NCI-H1105 treated with DMSO at 0.1 percent for 48 hours (cell line): ENCODE results near the gene PLEKHH3.
"Not testable (repeated sequence)": the region's sequence is repeated elsewhere in the genome, so short reads cannot be mapped to it uniquely, and the experiment has no call there.

Experiments used
- DNase-seq: peaks from one replicate; lab custom pipeline; 2025; lab: John Stamatoyannopoulos, UW

The PLEKHH3 gene

GRCh38 chr17:42632949-42633444 is 43.8 kb downstream of the PLEKHH3 start:
- DNase-seq: no peak

GRCh38 chr17:42629411-42630009 is 47.3 kb downstream of the PLEKHH3 start:
- no peak for DNase-seq

- not testable (repeated sequence) for DNase-seq
Measured at GRCh38 chr17:42627032-42627764, 49.6 kb downstream of the PLEKHH3 start.

GRCh38 chr17:42623732-42624596 is 52.8 kb downstream of the PLEKHH3 start:
- DNase-seq: no peak

- no peak for DNase-seq
Measured at GRCh38 chr17:42623271-42623670, 53.5 kb downstream of the PLEKHH3 start.

- DNase-seq: not testable (repeated sequence)
Measured at GRCh38 chr17:42621987-42622386, 54.8 kb downstream of the PLEKHH3 start.

GRCh38 chr17:42618442-42619150 is 58.2 kb downstream of the PLEKHH3 start:
- peak; percentile 66 for DNase-seq

GRCh38 chr17:42617956-42618431 is 58.8 kb downstream of the PLEKHH3 start:
- peak; percentile 45 for DNase-seq
